Measurements from ENCODE around the gene DCLRE1C. TPM values are rescaled to one million over a fixed set of nuclear protein-coding genes. Genes with fewer than 3 reads are reported as not detected.

The DCLRE1C gene
- total and polyA plus RNA-seq, 9 of the 15 experiments (the other 6 are each of a cell fraction or from before 2014, with no cell fraction given), result 8.8 to 22.2 (median 13.9) TPM

GRCh38 chr10:14852236-14852635 is 101.7 kb downstream of the DCLRE1C start:
- ChIA-PET POLR2A (interaction anchor here (2.2 kb wide), 2 partner anchors 9 to 18 kb away, joined by 6 to 9 read pairs; no protein-coding TSS in a partner anchor), CTCF (ENCODE audit: low intra/inter-chr PET ratio) (no interaction called here)
- Histone ChIP-seq H3K9ac (ENCODE audit: insufficient read depth in 1 of 2, low read depth in 2 of 2, low read length in 2 of 2) (no peak overlapping the region), H3K4me1 (replicated peaks in 1 of 2; ENCODE audit: control insufficient read depth in 2 of 2, insufficient read depth in 2 of 2, low read length in 2 of 2) (peaks cover 0 to 6% of the 10 kb centered on the region in 2 experiments; a peak in 1 of 5 replicates), H3K4me2 (ENCODE audit: insufficient read depth, low read length) (no peak overlapping the region), H3K9me3 (replicated peaks; ENCODE audit: control insufficient read depth, insufficient read depth, low read depth, low read length) (no peaks in the 10 kb centered on the region), H3K9me1 (ENCODE audit: control insufficient read depth, insufficient read depth, low read length) (no peaks in the 10 kb centered on the region), H3K79me2 (ENCODE audit: control insufficient read depth, insufficient read depth, low read length) (no peaks in the 10 kb centered on the region), H2AFZ (ENCODE audit: low read depth, low read length) (no peak overlapping the region), H3K27ac (ENCODE audit: extremely low read depth, low read depth, low read length) (no peak overlapping the region), H3K4me3 (no peak overlapping the region), H3K27me3 (ENCODE audit: control insufficient read depth in 2 of 2, insufficient read depth in 2 of 2, low read length in 2 of 2) (no peaks in the 10 kb centered on the region), H3K36me3 (ENCODE audit: control insufficient read depth, insufficient read depth, low read length) (peaks cover 79% of the 10 kb centered on the region), H4K20me1 (replicated peaks; ENCODE audit: control insufficient read depth, insufficient read depth, low read length) (no peaks in the 10 kb centered on the region)
- BruUV-seq (replicated peaks), result no TSS peak
- intact Hi-C loops (cut with micrococcal nuclease), result no loop called here
- no peak for DNase-seq (ENCODE audit: extremely low read depth in 1 of 4, low spot score in 3 of 4)
- peak; percentile 44 for FAIRE-seq
- in situ Hi-C loops (cut with MboI), result no loop called here
- WGBS (ENCODE audit: insufficient coverage, low coverage, missing lambda C conversion rate), result 2% methylated on average over 3 of the region's 3 CpGs
- ATAC-seq, result no peak
- no peak for TF ChIP-seq PATZ1 (CRISPR knock-in tag; IDR thresholded peaks at IDR 0.05; ENCODE audit: borderline replicate concordance)
- no peak for TF ChIP-seq TEAD2 (tag; IDR thresholded peaks at IDR 0.05)
- no peak for TF ChIP-seq SNIP1 (IDR thresholded peaks at IDR 0.05; ENCODE audit: low read depth)
- TF ChIP-seq PCBP2 (IDR thresholded peaks at IDR 0.05; ENCODE audit: low read depth, low read length, poor library complexity, severe bottlenecking), result no peak
- peak; percentile 28; the same call in 1 of the 2 replicates for TF ChIP-seq ARID1B (IDR thresholded peaks at IDR 0.05)
- TF ChIP-seq MEIS2 (IDR thresholded peaks at IDR 0.05; ENCODE audit: partially characterized antibody), result peak; percentile 37
- peak; percentile 19; the same call in 1 of the 2 replicates for TF ChIP-seq SMARCE1 (IDR thresholded peaks at IDR 0.05)
- TF ChIP-seq ZBTB7A (IDR thresholded peaks at IDR 0.05; ENCODE audit: borderline replicate concordance, control insufficient read depth, low read depth, low read length), result no peak
- TF ChIP-seq ZNF318 (IDR thresholded peaks at IDR 0.05; ENCODE audit: borderline replicate concordance in 1 of 2, low read depth in 1 of 2), result no peak
- TF ChIP-seq, protein P1, sequence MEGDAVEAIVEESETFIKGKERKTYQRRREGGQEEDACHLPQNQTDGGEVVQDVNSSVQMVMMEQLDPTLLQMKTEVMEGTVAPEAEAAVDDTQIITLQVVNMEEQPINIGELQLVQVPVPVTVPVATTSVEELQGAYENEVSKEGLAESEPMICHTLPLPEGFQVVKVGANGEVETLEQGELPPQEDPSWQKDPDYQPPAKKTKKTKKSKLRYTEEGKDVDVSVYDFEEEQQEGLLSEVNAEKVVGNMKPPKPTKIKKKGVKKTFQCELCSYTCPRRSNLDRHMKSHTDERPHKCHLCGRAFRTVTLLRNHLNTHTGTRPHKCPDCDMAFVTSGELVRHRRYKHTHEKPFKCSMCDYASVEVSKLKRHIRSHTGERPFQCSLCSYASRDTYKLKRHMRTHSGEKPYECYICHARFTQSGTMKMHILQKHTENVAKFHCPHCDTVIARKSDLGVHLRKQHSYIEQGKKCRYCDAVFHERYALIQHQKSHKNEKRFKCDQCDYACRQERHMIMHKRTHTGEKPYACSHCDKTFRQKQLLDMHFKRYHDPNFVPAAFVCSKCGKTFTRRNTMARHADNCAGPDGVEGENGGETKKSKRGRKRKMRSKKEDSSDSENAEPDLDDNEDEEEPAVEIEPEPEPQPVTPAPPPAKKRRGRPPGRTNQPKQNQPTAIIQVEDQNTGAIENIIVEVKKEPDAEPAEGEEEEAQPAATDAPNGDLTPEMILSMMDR (IDR thresholded peaks at IDR 0.05 in 2 of 3, conservative IDR thresholded peaks at IDR 0.05 in 1 of 3; ENCODE audit: insufficient read depth in 2 of 3, low read depth in 1 of 3, low read length in 3 of 3), result no peak
